ENCODE data around the gene SLC46A3. TPM values are rescaled to one million over a fixed set of nuclear protein-coding genes. Genes with fewer than 3 reads are reported as not detected.

Gene SLC46A3
- total and polyA plus RNA-seq, 2 experiments from 2014 or later, result 10.3 to 11.6 TPM

- no peak overlapping the region for H3K4me3 ChIP-seq
- no peak for DNase-seq (ENCODE audit: low read depth in 1 of 2, low spot score in 1 of 2)
- H3K27me3 ChIP-seq, result no peaks in the 10 kb centered on the region
- H3K27ac ChIP-seq, result no peak overlapping the region
- no peak for TF ChIP-seq CTCF (IDR thresholded peaks at IDR 0.05; ENCODE audit: low read depth, low read length)
- H3K4me1 ChIP-seq (ENCODE audit: low read depth), result no peaks in the 10 kb centered on the region
- no peaks in the 10 kb centered on the region for H3K9me3 ChIP-seq (ENCODE audit: low read depth)
- peaks cover 35% of the 10 kb centered on the region for H3K36me3 ChIP-seq
Measured at GRCh38 chr13:28678809-28679208, 40.0 kb downstream of the SLC46A3 start.

GRCh38 chr13:28671126-28671792 lies 47.5 kb downstream of the SLC46A3 start:
- TF ChIP-seq CTCF (IDR thresholded peaks at IDR 0.05; ENCODE audit: low read depth, low read length), result no peak
- Histone ChIP-seq H3K4me3 (no peak overlapping the region), H3K9me3 (ENCODE audit: low read depth) (no peaks in the 10 kb centered on the region), H3K27ac (no peak overlapping the region), H3K4me1 (ENCODE audit: low read depth) (no peaks in the 10 kb centered on the region), H3K27me3 (no peaks in the 10 kb centered on the region), H3K36me3 (peaks cover 74% of the 10 kb centered on the region)
- no peak for DNase-seq (ENCODE audit: low read depth in 1 of 2, low spot score in 1 of 2)

GRCh38 chr13:28666897-28667488 lies 51.8 kb downstream of the SLC46A3 start:
- H3K4me1 ChIP-seq (ENCODE audit: low read depth), result no peaks in the 10 kb centered on the region
- peaks cover 90% of the 10 kb centered on the region for H3K36me3 ChIP-seq
- H3K9me3 ChIP-seq (ENCODE audit: low read depth), result no peaks in the 10 kb centered on the region
- no peak overlapping the region for H3K4me3 ChIP-seq
- no peak for DNase-seq (ENCODE audit: low read depth in 1 of 2, low spot score in 1 of 2)
- H3K27ac ChIP-seq, result no peak overlapping the region
- no peak for TF ChIP-seq CTCF (IDR thresholded peaks at IDR 0.05; ENCODE audit: low read depth, low read length)
- no peaks in the 10 kb centered on the region for H3K27me3 ChIP-seq

- Histone ChIP-seq H3K4me1 (ENCODE audit: low read depth) (peaks cover 15% of the 10 kb centered on the region), H3K27me3 (no peaks in the 10 kb centered on the region), H3K9me3 (ENCODE audit: low read depth) (no peaks in the 10 kb centered on the region), H3K27ac (peak overlapping the region; percentile 90), H3K36me3 (peaks cover 24% of the 10 kb centered on the region), H3K4me3 (peak overlapping the region; percentile 90)
- no peak for TF ChIP-seq CTCF (IDR thresholded peaks at IDR 0.05; ENCODE audit: low read depth, low read length)
- peak in 1 of 2 donors; percentile 72 for DNase-seq (ENCODE audit: low read depth in 1 of 2, low spot score in 1 of 2)
Measured at GRCh38 chr13:28659621-28659970, 59.2 kb downstream of the SLC46A3 start.

- peaks cover 19% of the 10 kb centered on the region for H3K36me3 ChIP-seq
- no peak for TF ChIP-seq CTCF (IDR thresholded peaks at IDR 0.05; ENCODE audit: low read depth, low read length)
- H3K9me3 ChIP-seq (ENCODE audit: low read depth), result no peaks in the 10 kb centered on the region
- peak within 1 kb of the TSS; percentile 90 for H3K27ac ChIP-seq
- peak; percentile 93 to 98 for DNase-seq (ENCODE audit: low read depth in 1 of 2, low spot score in 1 of 2)
- no peaks in the 10 kb centered on the region for H3K27me3 ChIP-seq
- peaks cover 15% of the 10 kb centered on the region for H3K4me1 ChIP-seq (ENCODE audit: low read depth)
- peak within 1 kb of the TSS; percentile 90 for H3K4me3 ChIP-seq
Measured at GRCh38 chr13:28658796-28659620, 59.8 kb downstream of the SLC46A3 start, which contains the start of gene POMP. Gene POMP (plus strand): TSS chr13:28659130. CDS start chr13:28659185, 55 bp downstream.
